SKM-1 treated with dmso at 0.1 percent for 144 hours (cell line): ENCODE data around the gene IL1RAPL1.
"Not testable (repeated sequence)": the region's sequence is repeated elsewhere in the genome, so short reads cannot be mapped to it uniquely, and the experiment has no call there.

Source experiments
- DNase-seq: peaks from one replicate; lab custom pipeline; 2025; ENCODE audit not compliant: unreplicated experiment; lab: John Stamatoyannopoulos, UW

Gene IL1RAPL1

DNA sequence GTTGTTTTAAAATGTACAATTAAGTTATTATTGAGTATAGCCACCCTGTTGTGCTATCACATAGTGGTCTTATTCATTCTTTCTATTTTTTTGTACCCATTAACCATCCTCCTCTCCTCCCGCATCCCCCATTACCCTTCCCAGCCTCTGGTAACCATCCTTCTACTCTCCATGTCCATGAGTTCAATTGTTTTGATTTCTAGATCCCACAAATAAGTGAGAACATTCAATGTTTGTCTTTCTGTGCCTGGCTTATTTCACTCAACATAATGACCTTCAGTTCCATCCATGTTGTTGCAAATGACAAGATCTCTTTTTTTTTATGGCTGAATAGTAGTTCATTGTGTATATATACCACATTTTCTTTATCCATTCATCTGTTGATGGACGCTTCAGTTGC, 179.3 kb downstream of the IL1RAPL1 start:
- not testable (repeated sequence) for DNase-seq

DNA sequence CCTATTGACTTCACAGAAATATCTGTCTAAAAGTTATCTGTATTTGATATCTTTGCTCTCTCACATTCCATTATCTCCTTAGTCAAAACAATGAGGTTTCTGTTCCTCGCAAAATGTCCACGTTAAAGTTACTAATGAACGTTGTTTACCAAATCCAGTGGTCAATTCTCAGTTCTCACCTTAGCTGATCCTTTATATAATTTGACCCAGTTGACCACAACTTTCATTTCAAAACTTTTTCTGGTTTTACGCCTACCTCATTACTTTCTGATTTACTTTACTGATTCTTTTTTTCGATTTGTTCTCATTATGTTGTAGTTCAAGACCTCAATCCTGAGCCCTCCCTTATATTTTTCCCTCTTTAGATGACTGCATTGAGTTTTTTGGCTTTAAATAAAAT, 186.6 kb downstream of the IL1RAPL1 start:
- DNase-seq, result no peak

DNA sequence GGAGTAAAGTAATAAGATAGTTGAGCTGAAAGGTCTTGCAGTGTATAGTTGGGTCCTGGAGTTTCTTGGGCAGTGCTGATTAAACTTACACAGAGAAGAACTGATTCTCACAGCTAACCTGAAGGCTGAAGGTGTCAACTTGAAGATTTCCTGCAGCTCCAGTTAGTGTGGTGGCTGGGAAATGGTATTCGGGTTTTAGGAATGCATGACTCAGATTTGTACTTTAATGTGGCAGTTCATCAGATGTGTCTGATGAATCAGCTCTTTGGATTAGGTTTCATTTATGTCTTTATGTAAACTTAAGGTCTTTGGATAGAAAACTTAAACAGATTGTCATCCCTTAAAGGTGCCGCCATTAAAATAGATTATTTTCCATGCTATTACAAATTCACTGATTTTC, 200.0 kb downstream of the IL1RAPL1 start:
- DNase-seq, result no peak

DNA sequence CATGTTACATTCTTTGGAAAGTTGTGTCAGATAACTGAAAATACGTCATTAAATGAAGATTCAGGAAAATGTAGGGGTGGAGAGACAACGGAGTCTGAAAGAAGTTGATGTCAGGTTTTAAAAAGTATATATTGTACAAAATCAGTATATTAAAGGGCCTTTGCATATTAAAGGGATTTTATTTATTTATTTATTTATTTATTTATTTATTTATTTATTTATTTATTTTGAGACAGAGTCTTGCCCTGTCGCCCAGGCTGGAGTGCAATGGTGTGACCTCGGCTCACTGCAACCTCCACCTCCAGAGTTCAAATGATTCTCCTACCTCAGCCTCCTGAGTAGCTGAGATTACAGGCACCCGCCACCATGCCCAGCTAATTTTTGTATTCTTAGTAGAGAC, 213.4 kb downstream of the IL1RAPL1 start:
- DNase-seq, result not testable (repeated sequence)

DNA sequence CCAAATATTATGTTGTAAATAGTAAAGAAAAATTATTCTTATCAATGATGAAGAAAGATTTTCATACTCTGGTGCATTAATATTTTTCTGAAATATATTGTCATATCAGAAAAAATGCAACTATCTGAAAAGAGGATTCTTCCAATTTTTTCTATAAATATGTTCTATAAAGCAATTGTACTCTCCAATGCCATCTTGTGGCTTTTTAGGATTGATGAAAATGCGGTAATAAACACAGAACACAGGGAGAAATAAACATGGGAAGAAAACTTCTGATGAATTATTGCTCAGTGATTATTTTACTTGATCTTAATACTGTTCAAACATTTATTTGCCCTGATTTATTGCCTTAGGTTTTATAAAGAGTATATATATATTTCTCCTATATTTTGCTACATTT, 215.4 kb downstream of the IL1RAPL1 start:
- DNase-seq, result no peak

DNA sequence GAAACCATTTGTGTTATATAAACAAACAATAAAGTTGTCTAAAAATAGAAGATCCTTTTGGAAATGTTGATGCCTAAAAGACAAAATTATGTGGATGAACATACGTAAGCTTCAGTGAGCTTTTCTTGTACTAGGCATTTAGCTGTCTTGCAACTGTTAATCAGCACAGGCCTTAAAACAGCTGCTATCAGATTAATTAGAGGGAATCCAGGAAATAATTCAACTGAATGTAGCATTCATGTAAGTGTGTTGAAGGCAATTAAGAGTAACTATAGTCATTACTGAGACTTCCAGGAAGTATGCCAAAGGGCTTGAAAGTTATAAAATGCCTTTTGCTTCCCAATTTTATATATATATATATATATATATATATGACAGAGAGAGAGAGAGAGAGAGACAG, 248.7 kb downstream of the IL1RAPL1 start:
- no peak for DNase-seq

DNA sequence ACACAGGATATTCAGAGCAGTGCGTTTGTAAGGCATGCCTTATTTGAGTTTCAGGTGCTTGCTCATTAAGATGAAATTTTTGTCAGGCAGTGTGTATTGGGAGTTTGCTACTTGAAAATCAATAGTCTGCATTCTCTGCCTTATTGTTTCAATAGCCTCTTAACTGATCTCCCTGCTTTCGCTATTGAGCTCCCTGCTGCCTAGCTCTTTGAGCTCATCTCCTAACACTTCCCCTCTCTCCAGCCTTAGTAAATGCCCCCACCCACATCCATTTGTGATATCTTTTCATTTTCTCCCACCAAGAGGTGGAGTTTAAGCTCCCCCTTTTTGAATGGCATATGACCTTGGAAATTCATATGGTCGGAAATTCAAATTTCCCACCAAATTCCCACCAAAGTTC, 256.6 kb downstream of the IL1RAPL1 start:
- no peak for DNase-seq

DNA sequence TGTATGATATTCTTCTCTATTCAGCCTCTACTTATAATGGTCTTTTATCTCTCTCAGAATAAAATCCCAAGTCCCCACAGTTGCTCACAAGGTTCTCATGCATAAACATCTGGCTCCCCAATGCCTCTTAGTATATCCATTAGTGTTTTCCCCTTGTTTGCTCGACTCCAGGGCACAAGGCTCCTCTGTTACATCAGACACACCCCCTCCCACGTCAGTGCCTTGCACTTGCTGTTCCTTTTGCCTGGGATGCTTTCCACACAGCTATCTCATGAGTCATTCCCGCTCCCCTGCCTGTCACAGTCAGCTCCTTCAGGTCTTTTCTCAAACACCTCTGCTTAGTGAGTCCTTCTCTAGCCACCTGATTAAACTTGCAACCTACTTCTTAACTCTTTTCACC, 260.2 kb downstream of the IL1RAPL1 start:
- no peak for DNase-seq

DNA sequence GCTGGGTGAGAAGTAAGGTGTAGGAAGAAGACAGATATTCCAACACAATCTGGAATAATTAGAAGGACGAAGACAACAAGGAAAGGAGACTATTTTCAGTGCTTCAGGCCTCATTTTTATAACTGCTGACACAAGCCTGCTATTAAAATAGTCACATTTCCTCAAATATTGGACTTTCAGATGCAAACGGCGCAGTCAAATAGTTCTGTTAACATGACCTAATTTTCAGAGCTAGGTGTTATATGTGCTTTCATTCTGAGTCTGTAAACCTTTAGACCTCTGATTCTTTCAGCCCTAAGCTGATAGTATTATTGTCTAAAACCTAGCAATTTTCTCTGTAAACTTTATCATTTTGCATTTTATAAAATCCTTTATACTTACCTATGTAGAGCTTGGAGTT, 261.5 kb downstream of the IL1RAPL1 start:
- DNase-seq, result no peak

DNA sequence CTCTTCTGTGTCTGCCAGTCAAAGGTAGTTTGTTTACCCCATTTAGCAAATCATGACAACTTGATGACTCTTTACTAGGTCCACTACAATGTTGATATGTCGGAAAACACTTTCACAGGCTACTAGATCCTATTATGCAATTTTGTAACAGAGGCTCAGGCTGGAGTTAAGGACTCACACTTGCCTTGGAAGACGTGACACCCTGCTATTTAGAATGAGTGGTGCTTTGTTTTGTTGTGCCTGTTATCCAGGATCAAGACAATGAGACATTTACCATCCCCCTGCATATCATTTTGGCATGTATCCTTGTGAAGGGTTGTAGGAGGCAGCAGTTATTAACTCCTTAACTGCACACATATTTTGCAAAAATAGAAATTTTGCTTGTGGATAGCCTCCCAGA, 263.7 kb downstream of the IL1RAPL1 start:
- DNase-seq, result no peak

DNA sequence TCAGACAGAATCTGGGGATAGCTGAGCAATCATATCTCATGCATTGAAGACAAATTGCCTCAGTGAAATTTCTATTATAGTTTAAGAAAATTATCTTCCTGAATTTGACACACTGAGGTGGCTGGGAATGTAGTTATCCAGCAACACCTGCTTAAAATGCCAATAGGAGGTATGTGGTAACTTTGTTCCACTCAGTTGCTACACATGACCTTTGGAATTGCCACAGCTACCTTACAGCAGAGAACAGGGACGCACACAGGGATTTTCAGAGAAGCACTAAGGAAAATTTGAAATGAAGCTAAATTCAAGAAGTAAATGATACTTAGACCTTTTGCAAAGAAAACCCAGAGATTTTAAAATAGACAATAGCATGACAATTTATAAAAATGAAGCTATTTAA, 264.6 kb downstream of the IL1RAPL1 start:
- DNase-seq, result no peak

DNA sequence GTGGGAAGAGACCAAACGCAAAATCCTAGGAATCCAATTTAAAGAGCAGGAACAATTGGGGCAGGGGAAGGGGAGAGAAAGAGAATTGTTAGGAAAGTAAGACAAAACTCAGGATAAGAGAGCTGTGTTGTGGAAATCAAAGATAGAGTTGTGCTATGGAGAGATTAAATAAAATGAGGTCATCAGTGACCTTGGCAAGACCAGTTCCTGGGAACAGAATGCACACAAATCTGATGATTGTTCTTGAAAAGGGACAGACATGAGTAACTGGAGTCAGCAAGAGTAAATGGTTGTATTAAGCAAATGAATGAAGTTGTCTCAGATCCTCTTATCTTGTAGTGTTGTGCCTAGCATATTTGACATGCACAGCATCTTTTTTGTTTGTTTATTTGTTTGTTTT, 267.4 kb downstream of the IL1RAPL1 start:
- no peak for DNase-seq

DNA sequence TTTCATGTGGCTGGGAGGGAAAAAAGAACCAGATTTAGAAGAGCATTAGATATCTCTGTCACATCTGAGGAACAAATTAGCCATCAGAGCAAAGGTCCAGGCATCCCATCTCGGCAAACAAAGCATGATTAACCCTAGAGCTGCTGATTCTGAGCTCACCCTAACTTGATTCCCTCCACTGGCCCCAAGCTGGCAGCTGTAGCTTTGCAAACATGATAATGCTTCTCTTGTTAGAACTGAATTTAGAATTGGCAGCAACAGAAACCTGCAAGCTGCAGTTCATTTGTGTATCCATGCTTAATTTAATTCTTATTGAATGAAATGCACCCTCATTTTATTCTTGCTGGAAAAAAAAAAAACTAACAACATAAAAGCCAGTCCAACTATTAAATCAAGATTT, 289.2 kb downstream of the IL1RAPL1 start:
- DNase-seq, result no peak

DNA sequence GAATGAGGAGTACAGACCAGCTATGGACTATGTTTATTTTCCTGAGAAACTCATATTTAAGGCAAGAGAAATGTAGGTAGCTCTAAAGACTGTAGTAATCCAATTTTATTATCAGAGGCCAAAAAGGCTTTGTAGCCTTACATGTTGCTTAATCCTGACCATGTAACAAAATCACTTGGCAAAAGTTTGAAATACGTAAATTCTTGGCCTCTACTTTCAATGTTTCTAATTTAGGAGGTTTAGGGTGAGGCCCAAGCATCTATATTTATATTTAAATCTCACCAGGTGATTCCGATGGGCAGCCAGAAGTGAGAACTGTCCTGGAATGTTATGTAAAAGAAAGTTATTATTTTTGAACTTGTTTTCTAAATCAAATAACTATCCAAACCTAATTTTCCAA, 289.7 kb downstream of the IL1RAPL1 start:
- DNase-seq, result no peak

DNA sequence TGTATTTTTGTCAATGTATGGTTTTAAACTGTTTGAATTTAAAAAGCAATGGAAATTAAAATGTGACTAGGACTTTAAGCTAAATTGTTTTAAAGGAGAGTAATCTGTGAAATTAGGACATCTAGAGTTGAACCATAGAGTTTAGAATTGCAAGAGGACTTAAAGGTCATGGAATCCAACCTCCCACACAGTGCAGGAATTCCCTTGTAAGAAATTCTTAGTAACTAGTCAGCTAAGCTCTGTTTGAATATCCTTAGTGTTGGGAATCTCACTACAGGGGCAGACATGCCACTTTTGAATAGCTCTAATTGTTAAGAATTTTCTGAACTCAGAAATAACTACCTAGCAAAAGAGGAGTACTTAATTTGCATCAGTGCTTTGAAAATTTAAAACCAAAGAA, 292.9 kb downstream of the IL1RAPL1 start:
- DNase-seq, result no peak

DNA sequence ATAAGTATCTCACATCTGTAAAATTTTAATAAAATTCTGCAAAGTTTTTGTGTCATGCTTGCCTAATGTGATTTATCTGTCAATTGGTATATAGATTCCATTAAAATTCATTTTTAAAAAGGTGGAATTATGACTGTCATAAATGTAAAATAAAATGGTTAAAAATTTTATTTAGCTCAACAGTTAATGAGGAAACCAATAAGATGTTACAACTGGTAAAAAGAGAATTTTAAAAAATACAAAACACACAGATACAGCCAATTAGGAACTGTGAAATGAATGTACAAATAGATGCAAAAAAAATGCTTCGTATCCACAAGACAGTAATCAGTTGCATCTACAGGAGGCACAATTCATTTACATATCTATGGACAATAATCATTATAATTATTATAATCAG, 297.6 kb downstream of the IL1RAPL1 start:
- no peak for DNase-seq

DNA sequence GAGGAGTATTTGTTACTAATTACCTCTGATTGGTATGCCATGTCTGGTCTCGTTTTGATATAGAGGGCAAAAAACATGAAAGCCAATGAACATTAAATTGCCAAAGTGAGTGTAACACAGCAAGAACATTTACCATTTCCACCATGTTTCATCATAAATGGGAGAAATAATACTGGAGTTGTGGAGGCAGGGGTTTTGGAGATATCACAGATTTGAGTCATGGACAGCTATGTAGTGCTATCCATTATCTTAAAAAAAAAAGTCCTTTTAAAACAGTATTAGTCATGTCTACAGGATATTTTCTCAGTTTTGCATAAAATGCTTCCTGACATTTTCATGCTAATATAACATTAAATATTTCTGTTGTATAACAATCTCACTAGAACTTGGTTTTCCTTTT, 301.2 kb downstream of the IL1RAPL1 start:
- no peak for DNase-seq

DNA sequence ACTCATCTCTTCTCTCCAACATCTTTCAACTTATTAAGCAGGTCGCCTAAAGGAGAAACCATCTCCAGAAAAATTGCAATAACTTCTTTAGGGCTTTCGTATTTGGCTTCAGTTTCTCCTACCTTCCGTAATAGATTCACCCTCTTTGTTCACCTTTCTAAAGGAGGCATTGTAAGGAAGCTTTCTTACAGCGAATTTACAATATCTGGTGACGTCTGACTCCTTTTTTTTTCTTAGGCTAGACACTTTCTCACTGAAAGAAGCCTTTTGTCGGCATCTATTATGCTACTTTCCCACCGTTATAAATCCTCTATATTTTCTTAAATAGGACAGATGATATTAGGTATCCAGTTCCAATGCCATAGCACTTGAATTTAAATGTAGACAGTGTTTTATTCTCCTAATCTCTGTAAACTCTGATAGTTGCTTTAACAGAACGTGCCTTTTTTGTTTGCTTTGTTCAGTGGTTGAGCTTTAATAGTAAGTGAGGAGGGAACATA, 302.4 kb downstream of the IL1RAPL1 start:
- DNase-seq, result no peak

DNA sequence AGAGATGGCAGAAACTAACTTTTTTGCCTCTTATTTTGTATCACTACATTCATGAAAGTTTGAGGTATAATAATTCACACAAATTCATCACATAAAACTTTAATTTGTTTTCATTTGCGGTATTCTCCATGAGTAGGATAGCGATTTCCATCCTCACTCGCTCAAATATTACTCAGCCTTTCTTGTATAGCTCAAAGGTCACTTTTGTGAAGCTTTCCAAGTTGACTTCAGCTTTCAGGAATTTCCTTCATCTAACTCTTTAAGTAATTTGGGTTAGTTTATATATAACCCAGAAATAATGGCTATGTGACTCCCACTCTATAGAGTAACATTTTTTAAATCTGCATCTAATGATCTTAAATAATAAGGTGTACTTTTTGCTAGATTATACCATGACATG, 314.4 kb downstream of the IL1RAPL1 start:
- DNase-seq, result no peak

DNA sequence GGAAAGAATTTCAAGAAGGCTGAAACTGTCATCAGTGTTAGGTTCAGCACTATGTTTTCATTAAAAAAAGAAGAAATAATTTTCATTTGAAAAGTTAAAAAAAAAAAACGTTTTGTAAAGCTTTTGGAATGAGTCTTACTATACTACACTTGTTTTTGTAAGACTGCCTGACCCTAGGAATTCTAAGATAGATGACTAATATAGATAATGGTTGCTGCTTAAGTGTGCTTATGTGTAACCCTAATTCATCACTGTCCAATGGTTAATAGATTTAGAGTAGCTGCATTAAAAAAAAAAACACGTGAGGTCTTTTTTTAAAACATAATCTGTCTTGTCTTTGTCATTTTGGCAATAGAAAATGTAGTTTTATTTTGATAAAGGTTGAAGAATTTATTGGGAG, 323.2 kb downstream of the IL1RAPL1 start:
- no peak for DNase-seq

DNA sequence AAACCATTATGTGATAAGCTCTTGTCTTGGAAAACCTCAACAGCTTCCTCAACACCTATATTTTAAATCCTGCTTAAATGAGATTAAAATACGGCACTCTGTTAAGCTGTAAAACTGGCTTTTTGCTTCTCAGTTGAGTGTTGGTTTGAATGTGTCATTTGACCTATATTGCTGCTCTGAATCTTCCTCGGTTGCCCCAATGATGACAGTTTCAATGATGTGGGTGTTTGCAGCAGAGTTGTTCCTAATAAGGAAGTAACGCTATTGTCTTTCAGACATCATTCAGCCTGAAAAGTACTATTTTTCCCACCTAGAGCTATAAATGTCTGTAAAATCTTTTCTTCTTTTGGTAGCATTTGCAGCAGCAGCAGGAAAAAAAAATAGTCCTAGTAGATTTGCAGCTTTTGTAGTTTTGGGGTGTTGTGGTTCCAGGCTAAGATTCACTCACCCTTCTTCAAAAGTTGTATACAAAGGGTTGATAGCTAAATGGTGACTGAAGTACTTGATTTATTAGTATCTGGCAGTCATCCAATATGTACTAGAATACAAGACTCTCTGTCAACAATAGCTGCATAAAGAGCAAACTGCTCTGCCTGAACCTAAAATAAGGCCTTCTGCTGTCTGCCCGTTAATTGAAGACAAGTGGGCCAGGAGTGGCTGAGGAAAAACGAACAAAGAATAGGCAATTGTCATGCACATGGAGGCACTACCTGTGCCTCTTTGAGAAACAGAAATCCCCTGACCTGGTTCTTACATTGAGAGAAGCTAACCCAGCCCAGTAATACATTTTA, 333.1 kb downstream of the IL1RAPL1 start:
- DNase-seq, result no peak

DNA sequence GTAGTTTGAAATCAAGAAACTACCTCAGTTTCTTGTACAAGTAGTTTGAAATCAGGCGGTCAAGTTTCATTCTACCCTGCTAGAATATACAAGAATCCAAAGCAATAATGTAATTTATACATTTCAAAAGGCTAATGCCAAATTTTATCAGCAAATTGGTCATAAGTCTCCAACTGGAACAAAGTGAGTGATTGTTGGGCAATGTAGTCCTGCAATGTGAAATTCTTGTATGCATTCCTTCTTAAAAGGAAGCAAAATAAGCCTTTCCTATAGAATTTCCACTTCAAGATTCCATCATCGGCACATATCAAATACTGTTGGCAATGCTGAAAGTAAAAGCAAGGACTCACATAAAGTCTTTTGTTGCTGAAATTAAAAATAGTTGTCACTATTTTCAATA, 334.9 kb downstream of the IL1RAPL1 start:
- DNase-seq, result no peak

DNA sequence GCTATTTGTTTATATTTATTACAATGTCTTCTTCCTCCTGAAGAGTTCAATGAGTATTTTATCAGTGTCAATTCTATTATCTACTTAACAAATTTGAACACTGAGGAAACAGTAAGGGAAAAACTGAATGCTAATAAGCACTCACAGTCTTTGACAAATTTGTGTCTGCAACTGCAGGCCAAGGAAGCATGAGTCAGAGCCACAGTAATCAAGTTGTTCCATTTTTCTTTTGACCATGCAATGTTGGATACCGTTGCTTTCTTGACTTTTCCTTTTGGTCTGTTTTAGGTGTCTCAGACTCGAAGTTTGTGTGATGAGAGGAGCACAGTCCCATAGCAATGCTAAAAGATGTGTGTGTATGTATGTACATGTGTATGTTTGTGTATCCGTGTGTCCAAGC, 359.6 kb downstream of the IL1RAPL1 start:
- DNase-seq, result no peak
